Amygdala (tissue), 56 donors: ENCODE data around the gene CDCA8.
A peak's percentile ranks its signal among the peaks of the same experiment; 100 is the strongest.

Experiments used
- DNase-seq, 56 donors: peaks; one replicate each; lab custom pipeline; 2025; lab: John Stamatoyannopoulos, UW

CDCA8 gene

DNA sequence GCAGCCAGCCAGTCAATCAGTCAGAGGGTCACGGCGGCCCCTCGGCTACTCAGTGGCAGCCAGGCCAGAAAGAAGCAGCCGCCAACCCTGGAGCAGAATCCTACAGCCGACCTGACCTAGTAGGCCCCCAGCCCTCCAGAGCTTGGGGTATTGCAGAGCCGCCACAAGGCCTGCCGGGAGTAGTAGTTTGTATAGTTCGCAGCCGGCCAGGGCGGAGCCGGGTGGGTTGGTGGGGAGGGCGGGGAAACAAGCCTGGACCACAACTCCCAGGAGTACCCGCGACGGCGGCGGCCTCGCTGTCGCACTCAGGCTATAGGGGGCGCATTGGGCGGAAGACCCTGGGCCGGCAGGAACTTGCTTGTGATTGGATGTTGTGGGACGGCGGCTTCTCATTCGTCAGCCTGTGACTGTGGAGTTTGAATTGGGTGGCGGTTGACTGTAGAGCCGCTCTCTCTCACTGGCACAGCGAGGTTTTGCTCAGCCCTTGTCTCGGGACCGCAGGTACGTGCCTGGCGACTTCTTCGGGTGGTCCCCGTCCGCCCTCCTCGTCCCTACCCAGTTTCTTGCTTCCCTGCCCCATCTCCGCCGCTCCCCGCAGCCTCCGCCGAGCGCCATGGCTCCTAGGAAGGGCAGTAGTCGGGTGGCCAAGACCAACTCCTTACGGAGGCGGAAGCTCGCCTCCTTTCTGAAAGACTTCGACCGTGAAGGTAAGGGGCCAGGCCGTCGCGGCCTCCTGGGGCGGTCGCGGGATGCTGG, at the start of gene CDCA8:
Gene CDCA8, plus strand, starts transcription at position 439 of the 756 bp plus-strand sequence. Its CDS starts 175 bp downstream, at position 614.
- DNase-seq: peak; percentile 66 to 99 (median 97)

DNA sequence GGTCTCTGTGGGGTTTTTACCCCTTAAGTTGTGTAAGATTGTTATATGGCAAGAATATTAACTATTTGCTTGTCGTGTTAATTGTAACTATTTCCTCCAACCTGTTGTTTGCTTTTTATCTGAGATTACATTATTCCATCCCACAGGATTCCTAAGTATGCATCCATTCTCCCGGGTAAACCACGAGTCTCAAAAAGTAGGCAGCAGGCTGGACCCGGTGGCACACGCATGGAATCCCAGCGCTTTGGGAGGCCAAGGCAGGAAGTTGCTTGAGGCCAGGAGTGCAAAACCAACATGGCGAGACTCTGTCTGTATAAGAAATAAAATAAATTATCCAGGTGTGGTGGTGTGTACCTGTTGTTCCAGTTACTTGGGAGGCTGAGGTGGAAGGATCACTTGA, 45.0 kb upstream of the CDCA8 start:
- DNase-seq: no peak

DNA sequence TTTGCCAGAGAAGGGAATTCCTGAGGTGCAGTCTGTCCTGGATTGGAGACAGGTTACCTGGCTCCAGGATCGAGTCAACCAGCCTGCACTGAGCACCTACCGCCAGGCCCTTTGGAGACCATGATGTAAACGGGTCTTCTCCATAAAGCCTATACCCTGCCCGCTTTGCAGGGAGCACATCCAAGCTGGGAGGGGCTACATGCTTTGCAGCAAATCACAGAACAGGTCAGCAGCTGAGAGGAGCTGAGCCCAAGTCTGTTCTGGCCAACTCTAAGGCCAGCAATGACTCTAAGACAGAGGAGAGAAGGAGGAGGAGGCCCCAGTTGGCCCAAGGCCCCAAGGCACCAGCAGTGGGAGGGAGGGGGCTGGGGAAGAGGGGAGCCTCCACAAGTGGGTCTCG, 42.1 kb upstream of the CDCA8 start:
- DNase-seq: no peak

DNA sequence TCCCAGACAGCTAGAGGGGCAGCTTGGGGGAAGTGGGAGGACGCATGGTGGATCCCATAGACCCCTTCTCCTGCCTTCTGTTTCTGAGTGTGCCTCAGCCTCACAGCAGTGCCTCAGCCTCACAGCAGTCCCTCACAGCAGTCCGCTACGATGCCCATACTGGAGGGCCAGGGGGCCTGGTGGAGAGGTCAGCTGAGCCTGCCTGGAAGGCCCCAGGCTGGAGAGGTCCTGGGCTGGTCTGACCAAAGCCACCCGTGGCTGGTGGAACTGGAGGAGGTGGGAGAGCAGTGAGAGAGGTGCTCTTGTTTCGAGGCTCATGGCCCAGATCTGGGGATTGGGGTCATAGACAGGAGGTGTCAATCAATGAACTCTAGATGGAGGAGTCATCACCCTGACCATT, 41.6 kb upstream of the CDCA8 start:
- no peak for DNase-seq

DNA sequence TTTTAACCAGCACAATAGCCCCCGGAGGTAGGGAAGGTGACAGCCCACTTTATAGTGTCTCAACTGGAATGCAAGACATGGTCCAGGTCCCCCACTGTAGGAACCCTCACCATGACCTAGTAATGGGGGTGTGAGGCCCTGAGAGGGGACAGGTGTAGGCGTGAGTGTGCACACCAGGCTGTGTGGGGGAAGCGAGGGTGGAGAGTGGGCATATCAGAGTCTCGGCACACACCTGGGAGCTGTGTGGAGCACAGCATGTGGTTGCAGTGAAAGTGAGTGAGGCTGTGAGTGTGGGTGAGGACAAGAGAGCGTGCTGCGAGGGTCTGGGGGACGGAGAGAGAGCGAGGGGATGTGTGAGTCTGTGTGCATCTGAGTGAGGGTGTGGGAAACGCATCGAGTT, 40.5 kb upstream of the CDCA8 start:
- DNase-seq: no peak

DNA sequence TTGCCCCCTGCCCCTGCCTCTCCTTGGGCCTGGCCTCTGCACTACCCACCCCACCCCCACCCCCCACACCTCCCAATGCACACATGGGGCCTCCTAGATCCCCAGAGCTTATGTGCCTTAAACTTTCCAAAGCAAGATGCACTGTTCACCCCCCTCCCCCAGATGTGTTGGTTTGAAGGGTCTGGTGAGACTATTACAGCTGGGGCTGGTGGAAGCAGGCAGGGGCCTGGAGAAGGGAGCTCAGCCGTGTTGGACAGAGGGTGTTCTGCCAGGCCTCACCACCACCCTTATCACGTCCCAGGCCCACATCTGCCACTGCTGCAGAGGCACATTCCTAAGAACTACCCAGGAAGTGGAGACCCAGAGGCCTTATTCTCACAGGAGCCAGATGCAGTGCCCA, 39.3 kb upstream of the CDCA8 start:
- no peak for DNase-seq

DNA sequence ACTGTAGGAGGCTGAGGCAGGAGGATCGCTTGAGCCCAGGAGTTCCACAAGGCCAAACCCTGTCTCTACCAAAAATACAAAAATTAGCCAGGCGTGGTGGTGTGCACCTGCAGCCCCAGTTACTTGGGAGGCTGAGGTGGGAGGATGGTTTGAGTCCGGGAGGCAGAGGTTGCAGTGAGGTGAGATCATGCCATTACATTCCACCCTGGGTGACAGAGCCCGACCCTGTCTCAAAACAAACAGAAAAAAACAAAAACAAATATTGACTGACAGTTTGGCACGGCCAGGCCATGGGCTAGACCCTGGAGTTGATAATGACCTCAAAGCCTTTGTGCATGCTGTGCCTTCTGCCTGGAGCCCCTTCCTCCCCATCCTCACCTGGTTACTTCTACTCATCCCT, 38.4 kb upstream of the CDCA8 start:
- DNase-seq: no peak

DNA sequence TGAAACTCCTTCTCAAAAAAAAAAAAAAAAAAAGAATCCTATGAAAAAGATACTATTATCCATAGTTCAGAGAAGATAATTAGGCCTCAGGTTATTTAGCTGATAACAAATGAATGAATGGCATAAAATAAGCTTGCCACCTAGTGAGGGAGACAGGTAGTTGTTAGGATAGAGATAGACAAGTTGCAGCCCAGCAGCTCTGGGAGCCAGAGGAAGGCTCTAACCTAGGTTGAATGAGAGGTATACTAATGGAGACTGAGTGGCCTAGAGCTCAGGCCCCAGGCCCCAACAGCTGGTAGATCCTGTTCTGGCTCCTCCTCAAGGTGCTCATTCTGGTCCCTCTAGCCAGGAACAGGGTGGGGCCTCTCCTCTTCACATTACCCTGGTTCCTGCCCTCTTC, 37.0 kb upstream of the CDCA8 start:
- DNase-seq: no peak

DNA sequence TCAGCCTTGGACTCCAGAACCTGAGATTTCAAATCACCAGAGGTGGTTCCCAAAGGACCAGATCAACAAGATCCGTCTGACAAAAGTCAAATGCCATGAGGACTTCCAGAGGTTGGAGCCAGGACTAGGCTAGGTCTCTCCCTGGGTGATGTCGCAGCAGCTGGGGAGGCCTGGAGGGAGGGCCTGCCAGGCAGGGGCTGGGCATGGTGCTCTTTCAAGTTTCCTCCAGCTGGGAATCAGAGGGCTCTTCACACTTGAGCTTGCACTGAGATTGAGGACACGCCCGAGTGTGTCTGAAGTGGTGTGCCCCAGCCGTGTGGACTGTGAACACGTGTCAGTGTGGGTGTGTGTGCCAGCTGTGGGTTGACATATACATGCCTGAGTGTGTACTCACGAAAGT, 36.3 kb upstream of the CDCA8 start:
- DNase-seq: no peak

DNA sequence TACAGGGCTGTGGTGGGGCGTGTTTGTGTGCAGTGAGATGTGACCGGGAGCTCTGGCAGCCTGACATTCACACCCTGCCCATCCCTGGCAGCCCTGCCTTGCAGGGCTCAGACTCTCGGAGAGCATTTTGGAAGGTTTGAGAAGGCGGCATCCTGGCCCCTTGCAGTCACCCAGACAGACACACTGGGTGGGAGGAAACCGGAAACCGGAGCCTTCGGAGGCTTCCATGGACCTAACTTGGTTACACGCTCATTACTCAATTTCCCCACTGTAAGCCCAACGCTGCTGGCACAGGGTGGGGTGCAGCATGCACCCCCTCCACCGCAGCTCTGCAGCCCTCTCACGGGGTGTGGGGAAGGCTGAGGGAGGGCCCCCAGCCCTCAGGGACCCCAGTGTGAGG, 35.4 kb upstream of the CDCA8 start:
- no peak for DNase-seq

DNA sequence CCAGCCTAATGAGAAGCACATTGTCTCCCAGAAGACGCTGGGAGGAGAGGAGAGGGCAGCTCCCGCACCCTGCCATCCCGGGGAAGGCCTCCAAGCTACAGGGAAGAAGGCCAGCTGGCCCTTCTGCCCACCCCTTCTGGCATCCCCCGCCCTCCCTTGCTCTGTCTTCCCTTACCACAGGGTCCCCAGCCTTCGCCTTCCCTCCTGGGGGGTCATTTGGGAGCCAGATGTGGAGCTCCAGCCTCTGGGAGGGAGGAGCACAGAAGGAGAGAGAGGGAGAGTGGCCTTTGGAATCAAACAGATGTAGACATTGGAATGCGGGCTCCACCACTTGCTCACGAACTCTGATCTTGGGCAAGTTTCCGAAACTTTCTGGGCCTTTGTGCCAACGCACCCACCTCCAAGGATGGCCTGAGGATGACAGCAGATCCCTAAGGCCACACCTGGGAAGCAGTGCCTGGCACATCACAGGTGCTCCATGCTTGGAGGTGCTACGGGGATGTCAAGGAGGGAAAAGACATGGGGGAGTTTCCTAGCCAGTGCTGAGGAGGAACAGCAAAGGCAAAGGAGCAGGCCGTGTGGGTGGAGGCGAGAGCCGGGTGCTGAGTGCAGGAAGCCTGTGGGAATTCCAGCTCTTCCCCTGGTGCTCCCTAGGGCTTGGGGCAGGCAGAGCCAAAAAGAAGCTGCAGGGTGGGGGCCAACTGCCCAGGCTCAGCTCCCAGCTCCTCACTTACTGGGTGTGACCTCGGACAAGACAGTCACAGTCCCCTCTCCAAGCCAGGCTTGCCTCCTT, 34.5 kb upstream of the CDCA8 start:
- no peak for DNase-seq

DNA sequence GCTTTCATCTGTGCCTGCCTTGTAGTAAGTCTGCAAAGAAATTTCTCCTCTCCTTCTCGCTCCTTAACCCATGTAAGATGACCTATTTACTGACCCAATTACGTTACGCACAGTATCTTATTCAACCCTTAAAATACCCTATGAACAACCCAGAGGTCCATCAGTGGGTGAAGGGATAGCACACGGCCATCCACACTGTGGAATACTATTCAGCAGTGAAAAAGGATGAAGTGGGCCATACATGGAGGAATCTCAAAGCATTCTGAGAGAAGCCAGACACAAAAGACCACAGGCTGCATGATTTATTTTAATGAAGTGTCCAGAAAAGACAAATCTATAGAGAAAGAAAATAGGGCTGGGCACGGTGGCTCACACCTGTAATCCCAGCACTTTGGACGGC, 33.8 kb upstream of the CDCA8 start:
- no peak for DNase-seq

DNA sequence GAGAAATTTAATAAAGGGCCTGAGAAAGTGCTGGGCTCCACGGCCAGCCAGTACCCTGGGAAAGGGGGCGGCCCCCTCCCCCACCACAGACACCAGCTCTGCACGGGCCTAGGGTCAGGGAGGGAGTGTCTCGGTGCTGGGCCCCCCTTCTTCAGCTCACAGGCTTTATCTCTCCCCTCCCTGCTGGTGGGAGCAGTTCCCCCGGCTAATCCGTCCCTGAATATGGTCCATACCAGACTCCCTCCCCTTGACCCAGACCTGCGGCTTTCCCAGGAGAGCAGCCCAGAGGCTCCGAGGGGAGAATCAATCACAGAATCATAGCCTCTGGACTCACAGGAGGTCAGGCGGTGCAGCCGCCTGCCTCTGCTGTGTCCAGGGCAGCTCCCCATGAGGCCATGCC, 31.7 kb upstream of the CDCA8 start:
- DNase-seq: no peak

DNA sequence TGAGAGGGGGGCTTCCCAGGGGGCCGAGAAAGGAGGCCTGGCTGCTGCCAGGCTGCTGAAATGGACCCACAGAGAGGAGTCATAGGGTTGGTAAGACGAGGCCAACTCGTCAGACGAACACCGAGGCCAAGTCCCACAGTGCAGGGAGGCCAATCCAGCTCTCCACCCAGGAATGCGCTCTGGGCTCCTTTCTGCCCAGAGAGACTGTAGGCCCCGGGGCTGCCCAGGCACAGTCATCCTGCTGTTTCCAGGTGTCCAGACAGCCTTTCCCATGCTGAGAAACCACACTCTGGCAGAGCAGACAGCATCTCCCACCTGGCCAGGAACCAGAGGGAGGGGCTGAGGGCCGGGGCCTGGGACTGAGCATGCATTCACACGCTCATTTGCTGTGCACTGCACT, 30.9 kb upstream of the CDCA8 start:
- DNase-seq: no peak

DNA sequence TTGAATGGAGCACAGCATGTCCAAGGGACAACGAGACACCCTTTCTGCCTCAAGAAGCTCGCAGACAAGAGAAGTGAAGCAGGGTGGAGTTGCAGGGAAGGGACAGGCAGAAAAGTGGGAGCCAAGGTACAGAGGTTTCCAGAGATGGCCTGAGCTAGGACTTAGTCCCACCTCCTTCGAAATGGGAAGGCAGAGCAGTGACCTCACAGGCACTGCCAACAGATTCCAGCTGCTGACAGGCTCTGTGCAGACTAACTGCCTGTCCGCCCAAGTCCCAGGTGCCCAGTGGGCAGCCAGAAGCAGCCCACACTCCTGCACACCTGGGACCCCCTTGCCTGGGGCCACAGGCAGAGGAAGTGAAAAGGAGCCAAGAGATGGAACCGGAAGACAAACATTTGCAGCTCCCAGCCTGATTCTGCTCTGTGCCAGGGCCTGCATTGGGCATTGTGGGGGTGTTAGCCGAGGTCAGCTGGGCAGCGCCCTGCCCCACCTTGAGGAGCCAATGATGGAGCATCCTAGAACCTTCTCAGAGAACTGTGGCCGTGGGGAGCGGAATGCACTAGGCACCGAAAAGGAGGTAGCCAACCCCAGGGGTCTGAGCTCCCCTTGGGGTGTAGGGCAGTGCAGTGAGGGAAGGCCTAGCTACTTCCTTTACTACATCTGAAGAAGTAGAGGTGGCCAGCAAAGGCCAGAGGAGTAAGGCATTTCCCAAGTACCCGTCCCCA, 30.1 kb upstream of the CDCA8 start:
- DNase-seq: no peak

DNA sequence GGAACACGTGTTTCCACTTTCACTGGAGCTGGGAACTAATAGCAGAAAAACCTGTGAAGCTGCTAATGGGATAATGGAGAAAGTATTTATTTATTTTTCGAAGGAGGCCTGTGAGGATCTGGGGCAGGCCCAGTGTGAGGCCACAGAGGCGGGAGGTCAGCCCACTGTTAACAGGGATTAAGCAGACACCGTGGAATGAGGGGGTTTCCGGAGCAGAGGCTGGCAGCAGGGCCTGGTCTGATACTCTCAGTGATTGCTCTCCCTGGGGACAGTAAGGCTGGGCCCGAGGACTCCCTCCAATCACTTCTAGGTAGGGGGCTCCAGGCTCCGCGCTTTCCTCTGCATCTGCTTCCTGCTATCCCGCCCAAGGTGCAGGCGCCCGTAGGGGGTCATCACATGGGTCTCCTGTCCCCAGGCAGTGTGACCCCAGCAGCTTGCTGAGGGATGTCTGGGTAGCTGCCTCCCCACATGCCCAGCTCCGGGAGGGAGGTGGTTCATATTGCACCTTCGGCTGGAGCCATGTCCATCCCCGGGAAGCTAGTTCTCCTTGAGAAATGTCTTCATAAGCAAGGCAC, 28.8 kb upstream of the CDCA8 start:
- no peak for DNase-seq

DNA sequence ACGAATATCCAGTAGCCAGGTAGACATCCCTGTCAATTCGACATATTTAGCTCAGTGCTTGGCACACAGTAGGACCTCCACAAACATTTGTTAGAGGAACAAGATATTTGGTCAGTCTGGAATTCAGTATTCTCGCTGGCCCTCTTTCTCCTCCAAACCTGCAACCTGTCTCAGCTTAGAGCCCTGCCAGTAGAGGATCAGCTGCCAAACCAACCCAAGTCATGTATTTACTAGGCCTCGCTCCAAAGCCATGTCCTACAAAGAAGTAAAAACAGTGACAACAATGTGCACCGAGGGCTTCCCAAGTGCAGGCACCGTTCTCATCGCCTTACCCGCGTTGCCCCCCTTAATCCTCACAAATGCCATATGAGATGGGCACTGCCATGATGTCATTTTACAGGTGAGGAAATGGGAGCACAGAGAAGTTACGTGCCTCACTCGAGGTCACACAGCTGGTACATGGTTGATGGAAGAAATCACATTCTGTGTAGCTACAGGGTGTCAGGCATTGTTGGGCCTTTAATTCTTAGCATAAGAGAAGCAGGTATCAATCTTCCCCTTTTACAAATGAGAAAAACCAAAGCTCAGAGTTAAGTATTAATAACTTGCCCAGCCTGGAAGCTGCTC, 26.0 kb upstream of the CDCA8 start:
- no peak for DNase-seq

DNA sequence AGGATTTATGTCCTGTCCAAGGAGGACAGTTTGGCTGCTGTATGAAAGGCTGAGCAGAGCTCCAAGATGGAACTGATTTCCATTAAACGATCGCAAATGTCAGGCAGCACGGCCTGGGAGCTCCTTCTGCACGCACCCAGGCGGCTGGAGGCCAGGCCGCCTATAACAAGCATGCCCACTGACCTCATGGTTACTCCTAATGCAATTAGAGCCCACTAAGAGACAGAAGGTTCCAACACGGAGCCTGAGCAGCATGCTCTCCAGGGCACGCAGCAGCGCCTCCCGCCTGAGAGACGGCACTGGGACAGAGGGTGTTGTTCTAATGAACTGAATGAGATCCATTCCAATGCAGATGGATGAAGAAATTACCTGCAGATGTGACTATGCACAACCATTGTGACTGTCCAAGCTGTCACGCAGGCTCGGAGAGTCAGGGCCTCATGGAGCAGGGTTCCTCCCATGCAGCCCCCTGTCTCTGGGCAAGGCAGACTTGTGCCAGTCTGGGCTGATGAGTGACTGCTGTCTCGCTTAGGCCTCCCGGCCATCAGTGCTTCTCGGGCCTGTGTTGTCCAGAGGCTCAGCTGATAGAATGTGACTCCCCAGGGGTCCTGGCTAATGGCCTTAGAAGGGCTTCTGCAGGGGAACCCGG, 25.2 kb upstream of the CDCA8 start:
- DNase-seq: no peak

DNA sequence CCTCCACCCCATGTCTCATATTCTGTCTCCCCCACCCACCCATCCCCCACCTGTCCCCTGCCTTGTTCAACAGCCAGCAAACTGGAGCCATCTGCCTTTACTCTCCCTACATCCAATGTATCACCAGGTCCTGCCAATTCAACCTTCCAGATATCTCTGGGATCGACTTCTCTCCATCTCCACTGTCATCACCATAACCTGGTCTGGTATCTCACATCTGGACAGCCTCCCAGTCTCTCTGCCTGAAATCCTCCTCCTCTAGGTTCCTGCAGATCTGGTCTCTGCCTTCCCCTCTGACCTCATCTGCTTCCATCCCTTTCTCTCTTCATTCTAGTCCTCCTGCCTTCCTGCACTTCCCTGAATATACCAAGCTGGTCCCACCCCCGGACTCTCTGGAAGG, 22.2 kb upstream of the CDCA8 start:
- DNase-seq: no peak

DNA sequence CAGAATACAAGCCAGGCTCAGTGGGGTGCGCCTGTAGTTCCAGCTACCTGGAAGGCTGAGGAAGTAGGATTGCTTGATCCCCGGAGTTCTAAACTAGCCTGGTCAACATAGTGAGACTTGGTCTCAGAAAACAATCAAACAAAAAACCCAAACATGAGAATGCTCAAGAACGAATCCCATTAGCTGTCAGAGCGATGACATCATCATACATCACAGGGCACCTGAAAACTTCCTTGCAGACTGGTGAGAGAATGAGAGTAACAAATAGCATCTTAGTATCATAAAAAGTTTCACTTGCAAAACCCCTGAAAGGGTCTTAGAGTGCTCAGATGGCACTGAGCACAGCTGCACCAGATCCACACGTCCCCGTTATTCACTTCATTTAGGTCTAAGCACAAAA, 21.1 kb upstream of the CDCA8 start:
- no peak for DNase-seq
